RWPE2 (cell line): ENCODE results near the gene ARID4B.
A peak's percentile ranks its signal among the peaks of the same experiment; 100 is the strongest.

Experiments used
- ATAC-seq: fragments of 200-7000 bp; cut with Tn5 transposase; 3 replicates; pipeline ENCODE4 v1.9.1; 2021; ENCODE audit warnings: low read depth
- DNase-seq: peaks from one replicate; pipeline ENCODE4 v3.0.0-alpha.2; 2020; ENCODE audit warnings: low spot score
- H3K27ac ChIP-seq: fragments of 450-650 bp; 2 replicates; pipeline ENCODE4 v1.5.1; 2017; ENCODE audit warnings: mild to moderate bottlenecking; ENCODE audit not compliant: poor library complexity, severe bottlenecking
- H3K27me3 ChIP-seq: fragments of 250-450 bp; sonication (Bioruptor Pico); 2 replicates; pipeline ENCODE4 v1.5.1; 2021; ENCODE audit warnings: mild to moderate bottlenecking, moderate library complexity; ENCODE audit not compliant: insufficient read depth, poor library complexity, severe bottlenecking
- H3K36me3 ChIP-seq: fragments of 250-450 bp; sonication (Bioruptor Pico); 2 replicates; pipeline ENCODE4 v1.5.1; 2020; ENCODE audit warnings: low read depth, mild to moderate bottlenecking, moderate library complexity
- H3K4me1 ChIP-seq: fragments of 250-450 bp; sonication (Bioruptor Pico); 2 replicates; pipeline ENCODE4 v1.5.1; 2021; ENCODE audit warnings: mild to moderate bottlenecking, moderate library complexity; ENCODE audit not compliant: insufficient read depth, poor library complexity, severe bottlenecking
- H3K4me3 ChIP-seq: fragments of 250-450 bp; sonication (Bioruptor Pico); 2 replicates; pipeline ENCODE4 v1.5.1; 2021; ENCODE audit warnings: mild to moderate bottlenecking, moderate library complexity; ENCODE audit not compliant: severe bottlenecking
- H3K9me3 ChIP-seq: fragments of 250-450 bp; sonication (Bioruptor Pico); 2 replicates; pipeline ENCODE4 v1.5.1; 2021; ENCODE audit warnings: mild to moderate bottlenecking, moderate library complexity; ENCODE audit not compliant: severe bottlenecking
- TF ChIP-seq, protein P1 (sequence below): fragments of 450-650 bp; IDR thresholded peaks from one replicate; pipeline ENCODE4 v1.5.1; 2017; ENCODE audit warnings: mild to moderate bottlenecking, moderate library complexity; ENCODE audit not compliant: poor library complexity, severe bottlenecking

Gene ARID4B

GRCh38 chr1:235127732-235128455 is 200.1 kb downstream of the ARID4B start:
- DNase-seq (no peak), ATAC-seq (no peak)
- TF ChIP-seq, protein P1, sequence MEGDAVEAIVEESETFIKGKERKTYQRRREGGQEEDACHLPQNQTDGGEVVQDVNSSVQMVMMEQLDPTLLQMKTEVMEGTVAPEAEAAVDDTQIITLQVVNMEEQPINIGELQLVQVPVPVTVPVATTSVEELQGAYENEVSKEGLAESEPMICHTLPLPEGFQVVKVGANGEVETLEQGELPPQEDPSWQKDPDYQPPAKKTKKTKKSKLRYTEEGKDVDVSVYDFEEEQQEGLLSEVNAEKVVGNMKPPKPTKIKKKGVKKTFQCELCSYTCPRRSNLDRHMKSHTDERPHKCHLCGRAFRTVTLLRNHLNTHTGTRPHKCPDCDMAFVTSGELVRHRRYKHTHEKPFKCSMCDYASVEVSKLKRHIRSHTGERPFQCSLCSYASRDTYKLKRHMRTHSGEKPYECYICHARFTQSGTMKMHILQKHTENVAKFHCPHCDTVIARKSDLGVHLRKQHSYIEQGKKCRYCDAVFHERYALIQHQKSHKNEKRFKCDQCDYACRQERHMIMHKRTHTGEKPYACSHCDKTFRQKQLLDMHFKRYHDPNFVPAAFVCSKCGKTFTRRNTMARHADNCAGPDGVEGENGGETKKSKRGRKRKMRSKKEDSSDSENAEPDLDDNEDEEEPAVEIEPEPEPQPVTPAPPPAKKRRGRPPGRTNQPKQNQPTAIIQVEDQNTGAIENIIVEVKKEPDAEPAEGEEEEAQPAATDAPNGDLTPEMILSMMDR: no peak
- Histone ChIP-seq H3K27me3 (no peaks in the 10 kb centered on the region), H3K9me3 (no peaks in the 10 kb centered on the region), H3K36me3 (peaks cover 44% of the 10 kb centered on the region), H3K4me1 (peaks cover 11% of the 10 kb centered on the region), H3K27ac (peak overlapping the region; percentile 58), H3K4me3 (peak overlapping the region; percentile 80)

DNA sequence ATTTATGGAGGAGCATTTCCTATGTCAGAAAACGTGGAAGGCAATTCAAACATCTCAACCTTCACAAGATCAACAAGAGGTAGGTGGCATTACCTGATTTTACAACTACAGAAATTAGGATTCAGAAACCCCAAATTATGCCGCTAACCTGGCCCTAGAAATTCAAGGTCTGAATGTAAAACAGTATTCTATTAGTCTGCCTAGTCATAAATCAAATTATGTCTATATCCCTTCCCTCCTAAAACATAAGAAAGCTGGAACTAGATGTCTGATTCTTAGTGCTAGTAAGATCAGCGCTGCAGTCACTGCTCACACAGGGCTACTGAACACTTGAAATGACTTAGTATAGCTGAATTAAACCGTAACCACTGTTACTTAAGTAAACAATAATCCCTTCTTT is 200.8 kb downstream of the ARID4B start:
- Histone ChIP-seq H3K27ac (peak overlapping the region; percentile 58), H3K9me3 (no peaks in the 10 kb centered on the region), H3K36me3 (peaks cover 51% of the 10 kb centered on the region), H3K4me3 (peak overlapping the region; percentile 80), H3K4me1 (peaks cover 11% of the 10 kb centered on the region), H3K27me3 (no peaks in the 10 kb centered on the region)
- no peak for ATAC-seq
- TF ChIP-seq, protein P1: no peak
- no peak for DNase-seq

GRCh38 chr1:235124665-235125064 is 203.3 kb downstream of the ARID4B start:
- DNase-seq (no peak), ATAC-seq (no peak)
- TF ChIP-seq, protein P1: no peak
- Histone ChIP-seq H3K36me3 (peaks cover 75% of the 10 kb centered on the region), H3K9me3 (no peaks in the 10 kb centered on the region), H3K27me3 (no peaks in the 10 kb centered on the region), H3K27ac (no peak overlapping the region), H3K4me1 (peaks cover 11% of the 10 kb centered on the region), H3K4me3 (no peak overlapping the region)

- Histone ChIP-seq H3K9me3 (no peaks in the 10 kb centered on the region), H3K27ac (no peak overlapping the region), H3K4me1 (peaks cover 9% of the 10 kb centered on the region), H3K4me3 (no peak overlapping the region), H3K36me3 (peaks cover 81% of the 10 kb centered on the region), H3K27me3 (no peaks in the 10 kb centered on the region)
- ATAC-seq (no peak), DNase-seq (no peak)
- TF ChIP-seq, protein P1: no peak
Measured at GRCh38 chr1:235124111-235124510, 203.9 kb downstream of the ARID4B start.

DNA sequence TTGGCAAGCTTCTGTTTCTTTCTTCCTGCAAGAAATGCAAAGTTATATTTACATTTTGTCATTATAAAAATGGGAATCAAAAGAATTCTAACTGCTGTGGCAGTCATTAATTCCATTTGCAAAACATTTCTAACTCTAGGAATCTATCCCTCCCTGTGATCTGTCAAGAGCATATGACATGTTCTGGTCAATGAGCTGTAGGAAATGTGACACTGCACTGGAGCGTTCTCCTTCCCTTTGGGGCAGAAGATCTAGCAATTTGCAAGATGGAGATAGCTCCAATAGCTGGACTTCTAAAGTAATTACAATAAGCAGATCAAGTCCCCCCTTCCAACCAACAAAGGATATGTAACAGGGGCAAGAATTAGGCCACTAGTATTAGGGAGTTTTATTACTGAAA is 205.6 kb downstream of the ARID4B start:
- ATAC-seq: no peak
- no peaks in the 10 kb centered on the region for H3K9me3 ChIP-seq
- H3K36me3 ChIP-seq: peaks cover 94% of the 10 kb centered on the region

More for the DNA sequence above, 205.6 kb downstream of the ARID4B start:
- TF ChIP-seq, protein P1: no peak
- no peak overlapping the region for H3K27ac ChIP-seq
- H3K4me3 ChIP-seq: no peak overlapping the region
- peaks cover 8% of the 10 kb centered on the region for H3K4me1 ChIP-seq
- no peaks in the 10 kb centered on the region for H3K27me3 ChIP-seq
- no peak for DNase-seq
